H9 (cell line): ENCODE data around the gene INMT. TPM values are rescaled to one million over a fixed set of nuclear protein-coding genes. Genes with fewer than 3 reads are reported as not detected.

ENCODE experiments used
- DNase-seq: peaks from one replicate; pipeline ENCODE4 v3.0.0-alpha.2; 2017
- H2AFZ ChIP-seq: one replicate; pipeline ENCODE4 v1.6.1; 2013; ENCODE audit warnings: mild to moderate bottlenecking, low read length, control low read depth, moderate library complexity
- H2AK5ac ChIP-seq: 2 replicates; pipeline ENCODE4 v1.6.1; 2013; ENCODE audit warnings: low read length, control low read depth, mixed read lengths; ENCODE audit not compliant: insufficient read length
- H2BK120ac ChIP-seq: one replicate; pipeline ENCODE4 v1.6.1; 2013; ENCODE audit warnings: low read depth, mild to moderate bottlenecking, low read length, control low read depth, inconsistent platforms; ENCODE audit not compliant: poor library complexity, severe bottlenecking
- H2BK12ac ChIP-seq: 2 replicates; pipeline ENCODE4 v1.6.1; 2013; ENCODE audit warnings: low read length, control low read depth, mixed read lengths, low read depth; ENCODE audit not compliant: insufficient read length
- H2BK15ac ChIP-seq: 2 replicates; pipeline ENCODE4 v1.6.1; 2013; ENCODE audit warnings: low read depth, low read length, control low read depth
- H2BK20ac ChIP-seq: one replicate; pipeline ENCODE4 v1.6.1; 2013; ENCODE audit warnings: low read depth, mild to moderate bottlenecking, low read length, control low read depth, inconsistent platforms; ENCODE audit not compliant: poor library complexity, severe bottlenecking
- H2BK5ac ChIP-seq: 2 replicates; pipeline ENCODE4 v1.6.1; 2013; ENCODE audit warnings: low read length, control low read depth, mixed read lengths; ENCODE audit not compliant: insufficient read length
- H3K14ac ChIP-seq: 2 replicates; pipeline ENCODE4 v1.6.1; 2013; ENCODE audit warnings: low read length, control low read depth; ENCODE audit not compliant: insufficient read depth
- H3K18ac ChIP-seq: 2 replicates; pipeline ENCODE4 v1.6.1; 2013; ENCODE audit warnings: low read depth, mild to moderate bottlenecking, mixed read lengths, low read length, control low read depth; ENCODE audit not compliant: insufficient read length
- H3K23ac ChIP-seq: 2 replicates; pipeline ENCODE4 v1.6.1; 2013; ENCODE audit warnings: low read length, control low read depth, mixed read lengths, low read depth; ENCODE audit not compliant: insufficient read length
- H3K23me2 ChIP-seq: 2 replicates; pipeline ENCODE4 v1.6.1; 2013; ENCODE audit warnings: low read depth, mild to moderate bottlenecking, mixed read lengths, low read length, control low read depth; ENCODE audit not compliant: insufficient read length, poor library complexity, severe bottlenecking
- H3K27ac ChIP-seq: 2 replicates; pipeline ENCODE4 v1.5.1; 2013; ENCODE audit warnings: low read length, control low read depth, mixed read lengths, low read depth; ENCODE audit not compliant: insufficient read length
- H3K27me3 ChIP-seq: 2 replicates; pipeline ENCODE4 v1.6.1; 2013; ENCODE audit warnings: low read length, control low read depth, inconsistent platforms; ENCODE audit not compliant: insufficient read depth
- H3K4ac ChIP-seq: 2 replicates; pipeline ENCODE4 v1.6.1; 2013; ENCODE audit warnings: low read depth, mild to moderate bottlenecking, control low read depth, inconsistent platforms, low read length, moderate library complexity
- H3K4me1 ChIP-seq: 2 replicates; pipeline ENCODE4 v1.6.1; 2013; ENCODE audit warnings: low read length, control low read depth, inconsistent platforms; ENCODE audit not compliant: insufficient read depth
- H3K4me2 ChIP-seq: 2 replicates; pipeline ENCODE4 v1.6.1; 2013; ENCODE audit warnings: low read length, control low read depth, mixed read lengths; ENCODE audit not compliant: insufficient read length, insufficient read depth
- H3K56ac ChIP-seq: 2 replicates; pipeline ENCODE4 v1.6.1; 2013; ENCODE audit warnings: low read depth, mild to moderate bottlenecking, mixed read lengths, low read length, control low read depth; ENCODE audit not compliant: insufficient read length
- H3K79me1 ChIP-seq: 2 replicates; pipeline ENCODE4 v1.6.1; 2013; ENCODE audit warnings: low read depth, mild to moderate bottlenecking, moderate library complexity, low read length, control low read depth, inconsistent platforms; ENCODE audit not compliant: insufficient read depth, poor library complexity, severe bottlenecking
- H3K79me2 ChIP-seq: 2 replicates; pipeline ENCODE4 v1.6.1; 2013; ENCODE audit warnings: low read length, control low read depth, inconsistent platforms; ENCODE audit not compliant: insufficient read depth
- H3K9ac ChIP-seq: 2 replicates; pipeline ENCODE4 v1.6.1; 2013; ENCODE audit warnings: low read length, control low read depth, mixed read lengths; ENCODE audit not compliant: insufficient read length; ENCODE audit errors: extremely low read depth
- H3K9me3 ChIP-seq: one replicate; pipeline ENCODE4 v1.6.1; 2013; ENCODE audit warnings: low read depth, low read length, inconsistent platforms; ENCODE audit not compliant: control insufficient read depth
- H3T11ph ChIP-seq: one replicate; pipeline ENCODE4 v1.6.1; 2013; ENCODE audit warnings: mild to moderate bottlenecking, low read length, control low read depth, inconsistent platforms
- H4K20me1 ChIP-seq: one replicate; pipeline ENCODE4 v1.6.1; 2013; ENCODE audit not compliant: control insufficient read depth, insufficient read length, insufficient read depth
- H4K5ac ChIP-seq: 2 replicates; pipeline ENCODE4 v1.6.1; 2013; ENCODE audit warnings: low read depth, mild to moderate bottlenecking, mixed read lengths, low read length, control low read depth; ENCODE audit not compliant: insufficient read length
- H4K8ac ChIP-seq: replicated peaks from 2 replicates; pipeline ENCODE4 v1.6.1; 2013; ENCODE audit warnings: low read length, control low read depth, mixed read lengths, low read depth; ENCODE audit not compliant: insufficient read length
- H4K91ac ChIP-seq: 2 replicates; pipeline ENCODE4 v1.6.1; 2013; ENCODE audit warnings: low read depth, mild to moderate bottlenecking, moderate library complexity, mixed read lengths, low read length, control low read depth; ENCODE audit not compliant: insufficient read length
- H3K27ac Mint-ChIP-seq, 3 experiments: 2 replicates in 2 of 3; 3 replicates in 1 of 3; pipeline ENCODE4 v1.8.0; 2020 to 2021; ENCODE audit warnings: mixed read lengths in 3 of 3, mild to moderate bottlenecking in 1 of 3, moderate library complexity in 1 of 3
- H3K27me3 Mint-ChIP-seq: 2 replicates; pipeline ENCODE4 v1.8.0; 2021; ENCODE audit warnings: low read depth, mild to moderate bottlenecking, moderate library complexity, mixed read lengths
- H3K36me3 Mint-ChIP-seq, 3 experiments: 2 replicates in 2 of 3; 3 replicates in 1 of 3; pipeline ENCODE4 v1.8.0; 2020 to 2021; ENCODE audit warnings: low read depth in 3 of 3, mixed read lengths in 3 of 3; ENCODE audit not compliant: insufficient read depth in 1 of 3
- H3K4me1 Mint-ChIP-seq, 2 experiments: 2 replicates each; pipeline ENCODE4 v1.8.0; 2020; ENCODE audit warnings: mixed read lengths in 2 of 2
- H3K4me3 Mint-ChIP-seq, 2 experiments: 2 replicates in 1 of 2; 3 replicates in 1 of 2; pipeline ENCODE4 v1.8.0; 2020 to 2021; ENCODE audit warnings: mild to moderate bottlenecking in 2 of 2, mixed read lengths in 2 of 2, moderate library complexity in 1 of 2
- H3K9me3 Mint-ChIP-seq, 2 experiments: 2 replicates in 1 of 2; 3 replicates in 1 of 2; pipeline ENCODE4 v1.8.0; 2020; ENCODE audit warnings: mild to moderate bottlenecking in 2 of 2, mixed read lengths in 2 of 2, moderate library complexity in 1 of 2
- CTCF ChIP-seq: fragments of 200-600 bp; sonication (generic); conservative IDR thresholded peaks from 3 replicates; pipeline ENCODE4 v1.8.0; 2021; ENCODE audit warnings: antibody characterized with exemption, mild to moderate bottlenecking
- WGBS: extraction: QIAGEN DNeasy Blood & Tissue Kit; methylation state at CpG from one replicate; pipeline ENCODE4 v1.1.7; 2013; ENCODE audit warnings: missing lambda C conversion rate, low lambda C conversion rate, mixed read lengths; ENCODE audit not compliant: insufficient read length; ENCODE audit errors: extremely low coverage; 5-methylcytosine and 5-hydroxymethylcytosine counted together
- total RNA-seq: library from RNA; stranded (reverse); gene quantifications from 2 replicates; pipeline ENCODE4 v1.2.1, GENCODE V29; 2021

INMT gene
- total RNA-seq, 1 experiment from 2014 or later, result 0.70 TPM

- Mint-ChIP-seq H3K4me1 (no peaks in the 10 kb centered on the region), H3K36me3 (peaks cover 0 to 15% (median 8%) of the 10 kb centered on the region in 3 experiments; a peak in 4 of 7 replicates), H3K4me3 (no peak overlapping the region), H3K9me3 (no peaks in the 10 kb centered on the region), H3K27me3 (no peaks in the 10 kb centered on the region), H3K27ac (no peak overlapping the region)
- Histone ChIP-seq H3K4me2 (no peak overlapping the region), H4K8ac (no peak overlapping the region), H3T11ph (no peak overlapping the region), H3K23ac (no peak overlapping the region), H2AK5ac (no peak overlapping the region), H2BK20ac (no peak overlapping the region), H2BK15ac (no peak overlapping the region), H2BK12ac (no peak overlapping the region), H3K23me2 (no peaks in the 10 kb centered on the region), H4K5ac (no peak overlapping the region), H3K4me1 (no peaks in the 10 kb centered on the region), H3K9me3 (no peaks in the 10 kb centered on the region), H2AFZ (no peak overlapping the region), H2BK5ac (no peak overlapping the region), H3K79me2 (no peaks in the 10 kb centered on the region), H3K14ac (no peak overlapping the region), H3K4ac (no peak overlapping the region), H3K56ac (no peak overlapping the region), H4K20me1 (no peaks in the 10 kb centered on the region), H3K27me3 (no peaks in the 10 kb centered on the region), H2BK120ac (no peak overlapping the region), H3K27ac (no peak overlapping the region), H3K79me1 (no peaks in the 10 kb centered on the region), H3K18ac (no peak overlapping the region), H4K91ac (no peak overlapping the region), H3K9ac (no peak overlapping the region)
- TF ChIP-seq CTCF, result no peak
- WGBS, result no CpG with 5 or more reads among the region's 15 CpGs
- DNase-seq, result no peak
These were observed 26.5 kb downstream of the INMT start for GRCh38 chr7:30778255-30779025.
